GM23338 (cell line): ENCODE data around the gene MCUB. TPM values are rescaled to one million over a fixed set of nuclear protein-coding genes. Genes with fewer than 3 reads are reported as not detected.

Source experiments
- ATAC-seq: fragments of 200-7000 bp; cut with Tn5 transposase; 3 replicates; pipeline ENCODE4 v1.9.1; 2020
- DNase-seq: peaks from one replicate; pipeline ENCODE4 v3.0.0-alpha.2; 2015; ENCODE audit warnings: low spot score
- H2AFZ ChIP-seq: fragments of 200-600 bp; sonication (generic); 2 replicates; pipeline ENCODE4 v1.8.0; 2016; ENCODE audit warnings: antibody characterized with exemption, mild to moderate bottlenecking, moderate library complexity
- H3F3A ChIP-seq: fragments of 200-600 bp; sonication (generic); replicated peaks from 2 replicates; pipeline ENCODE4 v1.8.0; 2017; ENCODE audit warnings: antibody characterized with exemption, mixed run types, low read depth
- H3K27ac ChIP-seq: fragments of 200-600 bp; sonication (generic); 2 replicates; pipeline ENCODE4 v1.6.1; 2016; ENCODE audit warnings: low read depth
- H3K27me3 ChIP-seq: fragments of 200-600 bp; sonication (generic); 2 replicates; pipeline ENCODE4 v1.8.0; 2016; ENCODE audit warnings: mild to moderate bottlenecking, mixed run types, moderate library complexity; ENCODE audit not compliant: insufficient read depth
- H3K36me3 ChIP-seq: fragments of 200-600 bp; sonication (generic); 2 replicates; pipeline ENCODE4 v1.8.0; 2016; ENCODE audit warnings: mild to moderate bottlenecking; ENCODE audit not compliant: insufficient read depth
- H3K4me1 ChIP-seq: fragments of 200-600 bp; sonication (generic); 2 replicates; pipeline ENCODE4 v1.8.0; 2016; ENCODE audit warnings: mild to moderate bottlenecking, moderate library complexity; ENCODE audit not compliant: insufficient read depth
- H3K4me2 ChIP-seq: fragments of 200-600 bp; sonication (generic); 2 replicates; pipeline ENCODE4 v1.7.1; 2017; ENCODE audit warnings: mixed run types
- H3K4me3 ChIP-seq: fragments of 200-600 bp; sonication (generic); 2 replicates; pipeline ENCODE4 v1.6.1; 2016; ENCODE audit warnings: mixed run types
- H3K79me2 ChIP-seq: fragments of 200-600 bp; sonication (generic); replicated peaks from 2 replicates; pipeline ENCODE4 v1.8.0; 2017; ENCODE audit warnings: mild to moderate bottlenecking; ENCODE audit not compliant: insufficient read depth
- H3K9me2 ChIP-seq: fragments of 200-600 bp; sonication (generic); 2 replicates; pipeline ENCODE4 v1.8.0; 2017; ENCODE audit not compliant: insufficient read depth
- H4K20me1 ChIP-seq: fragments of 200-600 bp; sonication (generic); replicated peaks from 2 replicates; pipeline ENCODE4 v1.8.0; 2017; ENCODE audit warnings: mild to moderate bottlenecking; ENCODE audit not compliant: insufficient read depth
- H3K27ac Mint-ChIP-seq: 2 replicates; pipeline ENCODE4 v1.8.0; 2020; ENCODE audit warnings: inconsistent platforms, mild to moderate bottlenecking, moderate library complexity, mixed read lengths
- H3K27me3 Mint-ChIP-seq: 3 replicates; pipeline ENCODE4 v1.8.0; 2022; ENCODE audit warnings: low read depth, mild to moderate bottlenecking, moderate library complexity, mixed read lengths, inconsistent platforms; ENCODE audit not compliant: insufficient read depth, poor library complexity
- H3K36me3 Mint-ChIP-seq: 3 replicates; pipeline ENCODE4 v1.8.0; 2021; ENCODE audit warnings: low read depth, mild to moderate bottlenecking, inconsistent platforms, moderate library complexity, mixed read lengths
- H3K4me1 Mint-ChIP-seq: 3 replicates; pipeline ENCODE4 v1.8.0; 2020; ENCODE audit warnings: mild to moderate bottlenecking, inconsistent platforms, mixed read lengths
- H3K4me3 Mint-ChIP-seq: 3 replicates; pipeline ENCODE4 v1.8.0; 2021; ENCODE audit warnings: moderate library complexity, mild to moderate bottlenecking, inconsistent platforms, mixed read lengths
- H3K9me3 Mint-ChIP-seq: 3 replicates; pipeline ENCODE4 v1.8.0; 2020; ENCODE audit warnings: moderate library complexity, mild to moderate bottlenecking, inconsistent platforms, mixed read lengths
- EZH2 ChIP-seq: fragments of 200-600 bp; sonication (generic); IDR thresholded peaks from one replicate; pipeline ENCODE4 v1.8.0; 2017; ENCODE audit warnings: antibody characterized with exemption, mild to moderate bottlenecking, low read depth; ENCODE audit not compliant: unreplicated experiment
- JUNB ChIP-seq: IDR thresholded peaks from one replicate; pipeline ENCODE4 v1.6.1; 2016; ENCODE audit warnings: antibody characterized with exemption; ENCODE audit not compliant: unreplicated experiment
- POLR2AphosphoS5 ChIP-seq: IDR thresholded peaks from 2 replicates; pipeline ENCODE4 v1.6.1; 2016; ENCODE audit warnings: antibody characterized with exemption, low read depth
- STAT1 ChIP-seq: IDR thresholded peaks from one replicate; pipeline ENCODE4 v1.6.1; 2016; ENCODE audit warnings: antibody characterized with exemption; ENCODE audit not compliant: unreplicated experiment
- ZNF114 ChIP-seq: fragments of 250-450 bp; sonication (Bioruptor Pico); IDR thresholded peaks from 2 replicates; pipeline ENCODE4 v1.5.0; 2020; ENCODE audit warnings: mild to moderate bottlenecking, moderate library complexity
- ZNF331 ChIP-seq: fragments of 250-450 bp; sonication (Bioruptor Pico); IDR thresholded peaks from 2 replicates; pipeline ENCODE4 v1.5.0; 2020; ENCODE audit warnings: low read depth, mild to moderate bottlenecking, moderate library complexity
- polyA plus RNA-seq: library from polyadenylated mRNA; unstranded; fragments of >200 nt; fragmentation: Nextera tagmentation; extraction: Ambion mirVana; gene quantifications from 2 replicates; pipeline ENCODE4 v1.2.1, GENCODE V29; 2016
- total RNA-seq: library from RNA; depleted of rRNA; stranded (reverse); fragments of >200 nt; shearing (Covaris generic); gene quantifications from 2 replicates; pipeline ENCODE4 v1.2.3, GENCODE V29; 2014
- TF ChIP-seq, protein P1 (sequence below): IDR thresholded peaks from one replicate; pipeline ENCODE4 v1.6.1; 2018; ENCODE audit warnings: antibody characterized with exemption; ENCODE audit not compliant: unreplicated experiment
- TF ChIP-seq, protein P2 (sequence below): IDR thresholded peaks from 2 replicates; pipeline ENCODE4 v1.6.1; 2016; ENCODE audit warnings: antibody characterized with exemption

The MCUB gene
- total and polyA plus RNA-seq, 2 experiments from 2014 or later = 21.7 to 97.9 TPM

DNA sequence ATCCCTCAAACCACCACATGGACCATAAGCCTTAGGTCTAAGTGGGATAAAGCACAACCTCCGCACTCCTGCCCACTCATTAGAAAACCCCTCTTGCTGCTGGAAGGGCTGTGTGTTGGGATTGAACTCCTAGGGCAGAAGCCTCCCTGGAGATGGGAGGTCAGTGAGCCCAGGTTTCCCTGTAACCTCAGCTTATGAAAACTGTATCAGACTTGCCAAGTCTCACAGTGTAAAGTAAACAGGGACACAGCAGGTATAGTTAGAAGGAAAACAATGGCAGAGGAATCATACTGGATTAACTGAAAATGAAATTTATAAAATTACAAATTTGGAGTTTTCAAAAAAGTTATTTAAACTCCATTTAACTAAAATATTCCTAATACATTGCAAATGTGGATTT lies 113.3 kb downstream of the MCUB start:
- Mint-ChIP-seq H3K27ac (no peak overlapping the region), H3K4me1 (peaks cover 3% of the 10 kb centered on the region; the same call in 2 of the 3 replicates), H3K4me3 (no peak overlapping the region)

DNA sequence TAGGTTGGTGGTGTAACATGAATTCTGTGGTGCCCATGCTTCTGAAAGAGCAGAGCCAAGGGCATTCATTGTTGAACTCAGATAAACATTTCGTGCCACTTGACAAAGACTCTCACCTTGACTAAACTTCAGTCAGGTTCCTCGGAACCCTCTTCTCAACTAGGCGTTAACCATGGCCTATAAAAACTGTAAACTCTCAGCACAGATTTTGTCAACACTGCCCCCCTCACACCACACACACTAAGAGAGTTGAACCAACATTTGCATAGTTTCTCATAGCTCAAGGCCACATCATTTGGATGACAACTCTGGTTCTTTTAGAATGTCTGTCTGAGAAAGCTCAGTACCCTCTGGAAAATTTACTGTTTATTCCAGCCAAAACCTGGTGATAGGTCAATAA lies 115.1 kb downstream of the MCUB start:
- no peaks in the 10 kb centered on the region for H3K4me1 ChIP-seq
- Mint-ChIP-seq H3K9me3 (peaks cover 26% of the 10 kb centered on the region), H3K36me3 (peaks cover 25% of the 10 kb centered on the region), H3K27ac (no peak overlapping the region), H3K4me3 (no peak overlapping the region), H3K27me3 (peaks cover 4% of the 10 kb centered on the region), H3K4me1 (no peaks in the 10 kb centered on the region)
- H4K20me1 ChIP-seq = no peaks in the 10 kb centered on the region
- H3F3A ChIP-seq = no peaks in the 10 kb centered on the region
- no peak overlapping the region for H3K27ac ChIP-seq
- no peaks in the 10 kb centered on the region for H3K27me3 ChIP-seq
- H3K4me2 ChIP-seq = no peak overlapping the region
- no peak overlapping the region for H3K4me3 ChIP-seq
- no peak overlapping the region for H2AFZ ChIP-seq
- 0 out of 2 replicates have a peak, but pooled peaks cover 5% of the 10 kb centered on the region for H3K36me3 ChIP-seq
- no peaks in the 10 kb centered on the region for H3K79me2 ChIP-seq
- TF ChIP-seq, protein P1, sequence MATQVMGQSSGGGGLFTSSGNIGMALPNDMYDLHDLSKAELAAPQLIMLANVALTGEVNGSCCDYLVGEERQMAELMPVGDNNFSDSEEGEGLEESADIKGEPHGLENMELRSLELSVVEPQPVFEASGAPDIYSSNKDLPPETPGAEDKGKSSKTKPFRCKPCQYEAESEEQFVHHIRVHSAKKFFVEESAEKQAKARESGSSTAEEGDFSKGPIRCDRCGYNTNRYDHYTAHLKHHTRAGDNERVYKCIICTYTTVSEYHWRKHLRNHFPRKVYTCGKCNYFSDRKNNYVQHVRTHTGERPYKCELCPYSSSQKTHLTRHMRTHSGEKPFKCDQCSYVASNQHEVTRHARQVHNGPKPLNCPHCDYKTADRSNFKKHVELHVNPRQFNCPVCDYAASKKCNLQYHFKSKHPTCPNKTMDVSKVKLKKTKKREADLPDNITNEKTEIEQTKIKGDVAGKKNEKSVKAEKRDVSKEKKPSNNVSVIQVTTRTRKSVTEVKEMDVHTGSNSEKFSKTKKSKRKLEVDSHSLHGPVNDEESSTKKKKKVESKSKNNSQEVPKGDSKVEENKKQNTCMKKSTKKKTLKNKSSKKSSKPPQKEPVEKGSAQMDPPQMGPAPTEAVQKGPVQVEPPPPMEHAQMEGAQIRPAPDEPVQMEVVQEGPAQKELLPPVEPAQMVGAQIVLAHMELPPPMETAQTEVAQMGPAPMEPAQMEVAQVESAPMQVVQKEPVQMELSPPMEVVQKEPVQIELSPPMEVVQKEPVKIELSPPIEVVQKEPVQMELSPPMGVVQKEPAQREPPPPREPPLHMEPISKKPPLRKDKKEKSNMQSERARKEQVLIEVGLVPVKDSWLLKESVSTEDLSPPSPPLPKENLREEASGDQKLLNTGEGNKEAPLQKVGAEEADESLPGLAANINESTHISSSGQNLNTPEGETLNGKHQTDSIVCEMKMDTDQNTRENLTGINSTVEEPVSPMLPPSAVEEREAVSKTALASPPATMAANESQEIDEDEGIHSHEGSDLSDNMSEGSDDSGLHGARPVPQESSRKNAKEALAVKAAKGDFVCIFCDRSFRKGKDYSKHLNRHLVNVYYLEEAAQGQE = no peak
- TF ChIP-seq JUNB = no peak
- no peak for TF ChIP-seq POLR2AphosphoS5
- no peak for TF ChIP-seq STAT1
- TF ChIP-seq, protein P2, sequence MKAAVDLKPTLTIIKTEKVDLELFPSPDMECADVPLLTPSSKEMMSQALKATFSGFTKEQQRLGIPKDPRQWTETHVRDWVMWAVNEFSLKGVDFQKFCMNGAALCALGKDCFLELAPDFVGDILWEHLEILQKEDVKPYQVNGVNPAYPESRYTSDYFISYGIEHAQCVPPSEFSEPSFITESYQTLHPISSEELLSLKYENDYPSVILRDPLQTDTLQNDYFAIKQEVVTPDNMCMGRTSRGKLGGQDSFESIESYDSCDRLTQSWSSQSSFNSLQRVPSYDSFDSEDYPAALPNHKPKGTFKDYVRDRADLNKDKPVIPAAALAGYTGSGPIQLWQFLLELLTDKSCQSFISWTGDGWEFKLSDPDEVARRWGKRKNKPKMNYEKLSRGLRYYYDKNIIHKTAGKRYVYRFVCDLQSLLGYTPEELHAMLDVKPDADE = no peak
- no peak for TF ChIP-seq ZNF331 (CRISPR knock-in tag)
- H3K9me2 ChIP-seq = peaks cover 5% of the 10 kb centered on the region
- ATAC-seq = no peak
- DNase-seq = no peak

More for the DNA sequence above, 113.3 kb downstream of the MCUB start:
- H3K36me3 ChIP-seq = 0 out of 2 replicates have a peak, but pooled peaks cover 5% of the 10 kb centered on the region
- no peak overlapping the region for H3K4me3 ChIP-seq
- Mint-ChIP-seq H3K27me3 (no peaks in the 10 kb centered on the region), H3K9me3 (peaks cover 10% of the 10 kb centered on the region), H3K36me3 (peaks cover 11% of the 10 kb centered on the region)
- TF ChIP-seq ZNF331 (CRISPR knock-in tag) = no peak
- no peak for TF ChIP-seq EZH2
- TF ChIP-seq JUNB = no peak
- TF ChIP-seq ZNF114 (CRISPR knock-in tag) = no peak
- no peak overlapping the region for H2AFZ ChIP-seq
- DNase-seq = no peak
- H3K79me2 ChIP-seq = no peaks in the 10 kb centered on the region
- H3F3A ChIP-seq = no peaks in the 10 kb centered on the region
- ATAC-seq = no peak
- H3K27me3 ChIP-seq = no peaks in the 10 kb centered on the region
- H3K9me2 ChIP-seq = peaks cover 5% of the 10 kb centered on the region; the same call in 1 of the 2 replicates
- H4K20me1 ChIP-seq = no peaks in the 10 kb centered on the region
- no peak overlapping the region for H3K27ac ChIP-seq
- no peaks in the 10 kb centered on the region for H3K4me1 ChIP-seq
- no peak overlapping the region for H3K4me2 ChIP-seq
